Parathyroid adenoma (tissue), 2 donors: ENCODE results near the gene TMEM179B.

Experiments used
- H2AFZ ChIP-seq: fragments of 300-600 bp; sonication (generic); one replicate; pipeline ENCODE4 v1.7.0; 2017; ENCODE audit warnings: antibody characterized with exemption, mild to moderate bottlenecking
- H3K27ac ChIP-seq: fragments of 300-600 bp; sonication (generic); one replicate; pipeline ENCODE4 v1.7.0; 2017
- H3K27me3 ChIP-seq: fragments of 300-600 bp; sonication (generic); one replicate; pipeline ENCODE4 v1.7.0; 2017; ENCODE audit warnings: low read length; ENCODE audit not compliant: control insufficient read depth, insufficient read depth
- H3K36me3 ChIP-seq: fragments of 300-600 bp; sonication (generic); one replicate; pipeline ENCODE4 v1.7.0; 2017; ENCODE audit warnings: low read length; ENCODE audit not compliant: control insufficient read depth, insufficient read depth
- H3K4me1 ChIP-seq: fragments of 300-600 bp; sonication (generic); one replicate; pipeline ENCODE4 v1.7.0; 2017; ENCODE audit warnings: control low read depth
- H3K4me2 ChIP-seq: fragments of 300-600 bp; sonication (generic); one replicate; pipeline ENCODE4 v1.7.0; 2017; ENCODE audit warnings: low read length
- H3K4me3 ChIP-seq: fragments of 300-600 bp; sonication (generic); one replicate; pipeline ENCODE4 v1.7.0; 2017; ENCODE audit warnings: low read depth, low read length
- H3K79me2 ChIP-seq: fragments of 300-600 bp; sonication (generic); one replicate; pipeline ENCODE4 v1.7.0; 2017; ENCODE audit warnings: control low read depth
- H3K9ac ChIP-seq: fragments of 300-600 bp; sonication (generic); one replicate; pipeline ENCODE4 v1.7.0; 2017; ENCODE audit warnings: mild to moderate bottlenecking
- H3K9me3 ChIP-seq: fragments of 300-600 bp; sonication (generic); one replicate; pipeline ENCODE4 v1.7.0; 2017; ENCODE audit warnings: low read length; ENCODE audit not compliant: control insufficient read depth
- TF ChIP-seq, protein P1 (sequence below): fragments of 300-600 bp; sonication (generic); IDR thresholded peaks from one replicate; pipeline ENCODE4 v1.7.0; 2017; ENCODE audit warnings: antibody characterized with exemption, mild to moderate bottlenecking
- donor health status: primary hyperparathyroidism.

TMEM179B gene

DNA sequence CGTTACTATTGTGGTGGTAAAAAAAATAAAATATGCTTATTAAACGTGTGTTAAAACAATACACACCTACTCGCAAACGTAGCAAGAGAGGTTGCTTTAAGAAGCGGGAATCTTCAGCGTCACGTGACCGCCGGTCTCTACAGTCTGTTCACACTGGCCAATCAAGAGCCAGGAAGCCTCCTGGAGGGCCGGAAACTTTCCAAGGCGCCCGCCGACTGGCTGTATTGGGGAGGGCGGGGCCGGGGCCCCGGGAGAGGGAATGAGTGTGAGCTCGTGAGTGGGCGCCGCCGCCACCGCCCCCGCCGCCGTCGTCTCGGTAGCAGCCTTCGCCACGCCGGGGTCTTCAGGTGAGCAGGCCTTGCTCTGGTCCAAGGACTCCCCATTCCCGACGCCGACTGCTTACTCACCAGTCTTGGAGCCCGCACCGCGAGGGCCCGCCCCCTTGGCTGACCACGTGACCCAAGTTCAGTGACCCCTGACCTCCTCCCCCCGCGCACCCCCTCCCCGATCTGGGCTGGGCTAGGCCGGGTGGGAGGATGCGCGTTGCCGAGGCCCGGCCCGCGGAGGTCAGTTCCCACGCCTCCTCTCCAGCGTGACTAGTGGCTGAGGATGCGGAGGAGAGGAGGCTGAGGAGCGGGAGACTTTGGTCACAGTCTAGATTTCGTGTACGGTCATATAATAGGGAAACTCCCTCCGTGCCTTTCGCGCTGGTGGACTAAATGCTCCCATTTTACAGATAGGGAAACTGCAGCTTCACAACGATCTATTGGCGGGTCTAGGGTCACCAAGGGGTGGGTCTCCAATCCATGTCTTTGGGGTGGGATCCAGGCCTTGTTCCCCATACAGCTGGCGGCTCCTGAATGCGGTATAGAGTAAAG is 15.8 kb upstream of the TMEM179B start, which contains the start of gene TAF6L:
Gene TAF6L (plus strand): TSS at position 253 of the 878 bp plus-strand sequence. CDS start 4,388 bp downstream, outside the sequence.
- Histone ChIP-seq H3K4me2 (peak within 1 kb of the TSS; percentile 61), H3K4me3 (peak within 1 kb of the TSS; percentile 68)
- TF ChIP-seq, protein P1, sequence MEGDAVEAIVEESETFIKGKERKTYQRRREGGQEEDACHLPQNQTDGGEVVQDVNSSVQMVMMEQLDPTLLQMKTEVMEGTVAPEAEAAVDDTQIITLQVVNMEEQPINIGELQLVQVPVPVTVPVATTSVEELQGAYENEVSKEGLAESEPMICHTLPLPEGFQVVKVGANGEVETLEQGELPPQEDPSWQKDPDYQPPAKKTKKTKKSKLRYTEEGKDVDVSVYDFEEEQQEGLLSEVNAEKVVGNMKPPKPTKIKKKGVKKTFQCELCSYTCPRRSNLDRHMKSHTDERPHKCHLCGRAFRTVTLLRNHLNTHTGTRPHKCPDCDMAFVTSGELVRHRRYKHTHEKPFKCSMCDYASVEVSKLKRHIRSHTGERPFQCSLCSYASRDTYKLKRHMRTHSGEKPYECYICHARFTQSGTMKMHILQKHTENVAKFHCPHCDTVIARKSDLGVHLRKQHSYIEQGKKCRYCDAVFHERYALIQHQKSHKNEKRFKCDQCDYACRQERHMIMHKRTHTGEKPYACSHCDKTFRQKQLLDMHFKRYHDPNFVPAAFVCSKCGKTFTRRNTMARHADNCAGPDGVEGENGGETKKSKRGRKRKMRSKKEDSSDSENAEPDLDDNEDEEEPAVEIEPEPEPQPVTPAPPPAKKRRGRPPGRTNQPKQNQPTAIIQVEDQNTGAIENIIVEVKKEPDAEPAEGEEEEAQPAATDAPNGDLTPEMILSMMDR = no peak

DNA sequence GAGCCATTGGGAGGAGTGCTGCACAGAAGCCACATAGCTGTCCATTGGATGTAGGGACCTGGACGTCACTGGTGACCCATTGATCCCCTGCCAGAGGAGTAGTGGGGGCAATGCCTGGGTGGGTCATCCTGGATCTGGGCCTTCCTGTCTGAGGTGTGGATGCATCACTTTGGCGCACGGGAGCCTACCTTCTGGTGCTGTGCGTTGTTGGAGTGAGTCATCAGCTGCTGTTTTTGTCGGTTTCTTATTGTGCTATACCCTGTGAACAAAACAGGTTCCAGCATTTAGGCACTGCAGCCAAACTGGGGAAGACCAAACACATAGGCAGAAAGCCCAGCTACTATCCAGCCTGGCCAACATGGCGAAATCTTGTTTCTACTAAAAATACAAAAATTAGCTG is 12.8 kb upstream of the TMEM179B start:
- no peak overlapping the region for H3K27ac ChIP-seq
- H3K36me3 ChIP-seq = no peaks in the 10 kb centered on the region
- H3K79me2 ChIP-seq = no peaks in the 10 kb centered on the region
- no peak overlapping the region for H2AFZ ChIP-seq
- H3K4me2 ChIP-seq = no peak overlapping the region
- no peak overlapping the region for H3K4me3 ChIP-seq
- TF ChIP-seq, protein P1 = no peak
- peaks cover 4% of the 10 kb centered on the region for H3K4me1 ChIP-seq
- H3K27me3 ChIP-seq = no peaks in the 10 kb centered on the region
- H3K9me3 ChIP-seq = no peaks in the 10 kb centered on the region
- no peak overlapping the region for H3K9ac ChIP-seq

More for the DNA sequence above, 15.8 kb upstream of the TMEM179B start, which contains the start of gene TAF6L:
- Histone ChIP-seq H2AFZ (peak within 1 kb of the TSS; percentile 88), H3K9ac (no peak within 1 kb of the TSS), H3K79me2 (no peaks in the 10 kb centered on the region), H3K4me1 (peaks cover 4% of the 10 kb centered on the region), H3K36me3 (no peaks in the 10 kb centered on the region), H3K27me3 (no peaks in the 10 kb centered on the region), H3K9me3 (no peaks in the 10 kb centered on the region), H3K27ac (peak within 1 kb of the TSS; percentile 78)

DNA sequence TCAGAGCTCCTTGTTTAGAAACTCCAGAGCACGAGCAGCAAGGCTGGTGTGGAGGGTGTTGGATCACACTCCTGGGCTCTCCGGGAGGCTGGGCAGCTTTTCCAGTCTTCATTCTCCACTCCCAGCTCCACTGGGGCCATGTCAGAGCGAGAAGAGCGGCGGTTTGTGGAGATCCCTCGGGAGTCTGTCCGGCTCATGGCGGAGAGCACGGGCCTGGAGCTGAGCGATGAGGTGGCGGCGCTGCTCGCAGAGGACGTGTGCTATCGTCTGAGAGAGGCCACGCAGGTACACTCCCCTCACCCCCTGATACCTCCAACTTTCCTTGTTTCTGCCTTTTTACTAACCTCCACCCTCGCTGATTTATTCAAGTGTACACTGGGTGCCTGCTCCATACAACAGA is 11.6 kb upstream of the TMEM179B start:
- H2AFZ ChIP-seq = no peak overlapping the region
- H3K4me1 ChIP-seq = peaks cover 1% of the 10 kb centered on the region
- no peak overlapping the region for H3K4me2 ChIP-seq
- no peak overlapping the region for H3K4me3 ChIP-seq
- no peaks in the 10 kb centered on the region for H3K27me3 ChIP-seq
- no peaks in the 10 kb centered on the region for H3K36me3 ChIP-seq
- no peaks in the 10 kb centered on the region for H3K9me3 ChIP-seq
- no peak overlapping the region for H3K9ac ChIP-seq
- TF ChIP-seq, protein P1 = no peak
- H3K79me2 ChIP-seq = no peaks in the 10 kb centered on the region
- H3K27ac ChIP-seq = no peak overlapping the region

DNA sequence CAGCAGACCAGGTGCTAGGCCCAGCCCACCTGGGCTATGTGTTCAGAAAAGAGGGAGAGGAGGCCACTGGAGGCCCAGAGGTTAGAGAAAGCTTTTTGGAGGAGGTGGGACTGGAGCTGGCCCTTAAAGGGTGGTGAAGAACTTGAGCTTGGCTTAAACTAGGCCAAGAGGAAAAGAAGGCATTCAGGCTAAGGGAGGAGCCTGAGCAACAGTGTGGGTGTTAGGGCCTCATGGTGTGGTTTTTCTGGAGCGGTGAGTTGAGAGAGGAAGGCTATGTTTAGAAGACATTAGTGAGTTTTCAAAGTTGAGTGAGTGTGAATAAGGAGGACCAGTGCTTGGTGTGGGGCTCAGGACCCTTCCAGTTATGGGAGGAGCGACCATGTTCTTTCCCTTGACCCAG is 9.8 kb upstream of the TMEM179B start:
- no peaks in the 10 kb centered on the region for H3K27me3 ChIP-seq
- no peaks in the 10 kb centered on the region for H3K4me1 ChIP-seq
- H3K27ac ChIP-seq = no peak overlapping the region
- no peaks in the 10 kb centered on the region for H3K36me3 ChIP-seq
- H3K79me2 ChIP-seq = no peaks in the 10 kb centered on the region
- no peak overlapping the region for H3K9ac ChIP-seq
- H3K4me2 ChIP-seq = no peak overlapping the region
- TF ChIP-seq, protein P1 = no peak
- H3K9me3 ChIP-seq = no peaks in the 10 kb centered on the region
- no peak overlapping the region for H3K4me3 ChIP-seq
- no peak overlapping the region for H2AFZ ChIP-seq
